A673 (cell line): Measurements from ENCODE around the gene MRPL44. TPM values are rescaled to one million over a fixed set of nuclear protein-coding genes. Genes with fewer than 3 reads are reported as not detected.

Experiments
- Bru-seq: library from RNA; stranded (reverse); fragments of 400-500 nt; gene quantifications from one replicate; lab custom pipeline; 2021; lab: Mats Ljungman, UMichigan
- BruChase-seq, 2 experiments: library from RNA; stranded (reverse); fragments of 400-500 nt; gene quantifications; one replicate each; lab custom pipeline; 2021; lab: Mats Ljungman, UMichigan
- BruUV-seq: library from RNA; stranded (reverse); fragments of 400-500 nt; replicated peaks from 2 replicates; lab custom pipeline; 2021; lab: Mats Ljungman, UMichigan
- CTCF ChIA-PET: fragments of 300-600 bp; sonication (Branson Sonifier 250); formaldehyde crosslinking; loops from one replicate; lab custom pipeline; 2022; ENCODE audit warnings: antibody characterized with exemption; lab: Charles Lee
- POLR2A ChIA-PET: fragments of 300-600 bp; sonication (Branson Sonifier 250); formaldehyde crosslinking; loops from one replicate; lab custom pipeline; 2022; ENCODE audit warnings: antibody characterized with exemption; ENCODE audit not compliant: low non-redundant PET; lab: Charles Lee
- DNase-seq: peaks from one replicate; pipeline ENCODE4 v3.0.0-alpha.2; 2015; ENCODE audit warnings: low spot score
- H3K27ac ChIP-seq: fragments of 200-600 bp; sonication (generic); 2 replicates; pipeline ENCODE4 v1.5.1; 2016; ENCODE audit warnings: mixed run types, low read depth, mild to moderate bottlenecking, mixed read lengths, antibody characterized with exemption, low read length; ENCODE audit not compliant: poor library complexity, severe bottlenecking
- H3K27me3 ChIP-seq: fragments of 200-600 bp; sonication (generic); replicated peaks from 2 replicates; pipeline ENCODE4 v1.6.1; 2017; ENCODE audit warnings: mixed run types, low read depth, mild to moderate bottlenecking, mixed read lengths, antibody characterized with exemption, low read length; ENCODE audit not compliant: insufficient read depth, poor library complexity
- H3K36me3 ChIP-seq: fragments of 200-600 bp; sonication (generic); 2 replicates; pipeline ENCODE4 v1.6.1; 2016; ENCODE audit warnings: mixed run types, mild to moderate bottlenecking, mixed read lengths, antibody characterized with exemption, low read length; ENCODE audit not compliant: insufficient read depth, poor library complexity, severe bottlenecking
- H3K4me1 ChIP-seq: fragments of 200-600 bp; sonication (generic); 2 replicates; pipeline ENCODE4 v1.6.1; 2017; ENCODE audit warnings: mixed run types, mild to moderate bottlenecking, mixed read lengths, antibody characterized with exemption, low read length; ENCODE audit not compliant: insufficient read depth, poor library complexity, severe bottlenecking
- H3K4me3 ChIP-seq: fragments of 200-600 bp; sonication (generic); 2 replicates; pipeline ENCODE4 v1.5.1; 2016; ENCODE audit warnings: low read depth, mixed run types, mild to moderate bottlenecking, mixed read lengths, low read length; ENCODE audit not compliant: poor library complexity, severe bottlenecking
- H3K9me3 ChIP-seq: fragments of 200-600 bp; sonication (generic); 2 replicates; pipeline ENCODE4 v1.6.1; 2016; ENCODE audit warnings: mixed run types, low read depth, mild to moderate bottlenecking, mixed read lengths, antibody characterized with exemption, low read length; ENCODE audit not compliant: poor library complexity, severe bottlenecking
- CTCF ChIP-seq: fragments of 300-800, 200-600 bp; sonication (generic); conservative IDR thresholded peaks from 2 replicates; pipeline ENCODE4 v1.5.1; 2017; ENCODE audit warnings: low read depth, mild to moderate bottlenecking, antibody characterized with exemption, low read length, moderate library complexity, mixed read lengths
- EZH2 ChIP-seq: fragments of 200-600 bp; sonication (generic); IDR thresholded peaks from 2 replicates; pipeline ENCODE4 v1.6.1; 2017; ENCODE audit warnings: borderline replicate concordance, low read depth, mild to moderate bottlenecking, mixed read lengths, antibody characterized with exemption, low read length; ENCODE audit not compliant: poor library complexity, severe bottlenecking
- intact Hi-C: fragments of 100-400 bp; cut with micrococcal nuclease; formaldehyde crosslinking; loops from one replicate; pipeline ENCODE4 v1.10.0; 2022; ENCODE audit not compliant: unreplicated experiment
- long read RNA-seq: library from polyadenylated mRNA; stranded (forward); transcript quantifications from one replicate; pipeline ENCODE4 v2.0.0, GENCODE V29; 2022
- total RNA-seq: library from RNA; stranded (reverse); gene quantifications from 2 replicates; pipeline ENCODE4 v1.2.3, GENCODE V29; 2021

MRPL44 gene
- total RNA-seq (38.3 and 39.1 TPM in 2 replicates), Bru-seq, nascent RNA (percentile 91 among the genes with signal in this experiment), BruChase-seq, experiment 1, labeled RNA remaining after a 2-hour chase (percentile 91 among the genes with signal in this experiment), BruChase-seq, experiment 2, labeled RNA remaining after a 6-hour chase (percentile 74 among the genes with signal in this experiment)
- long read RNA-seq, transcript MRPL44-201 (4 exons, 1,748 nt): major isoform, 61 of 67 reads
- long read RNA-seq, partial matches to known transcripts: 4 of 67 reads
- long read RNA-seq, other reads (novel, unspliced or antisense): 2 of 67 reads

- Histone ChIP-seq H3K4me1 (peaks cover 48% of the 10 kb centered on the region), H3K27ac (peak within 1 kb of the TSS; percentile 93), H3K27me3 (no peaks in the 10 kb centered on the region), H3K9me3 (no peaks in the 10 kb centered on the region), H3K4me3 (peak within 1 kb of the TSS; percentile 88), H3K36me3 (peaks cover 24% of the 10 kb centered on the region)
- CTCF ChIA-PET: no interaction called here
- POLR2A ChIA-PET: no interaction called here
- intact Hi-C loops: no loop called here
- DNase-seq: peak; percentile 98
- TF ChIP-seq CTCF (no peak), EZH2 (no peak)
- no TSS peak for BruUV-seq
Observed at GRCh38 chr2:223957092-223957851, at the start of gene MRPL44. Gene MRPL44, plus strand, starts transcription at chr2:223957463. Its CDS starts 10 bp downstream, at chr2:223957473.

- ChIA-PET POLR2A (no interaction called here), CTCF (no interaction called here)
- intact Hi-C loops: no loop called here
Observed at GRCh38 chr2:223908304-223908998, 48.8 kb upstream of the MRPL44 start.

More at GRCh38 chr2:223908304-223908998, 48.8 kb upstream of the MRPL44 start:
- no TSS peak for BruUV-seq
- H3K27me3 ChIP-seq: no peaks in the 10 kb centered on the region
- H3K27ac ChIP-seq: no peak overlapping the region
- no peaks in the 10 kb centered on the region for H3K4me1 ChIP-seq
- DNase-seq: no peak
- peaks cover 24% of the 10 kb centered on the region for H3K36me3 ChIP-seq
- H3K9me3 ChIP-seq: no peaks in the 10 kb centered on the region
- no peak for TF ChIP-seq CTCF
- no peak overlapping the region for H3K4me3 ChIP-seq
